ENCODE results near the gene DPP6.
"Not testable (repeated sequence)": the region's sequence is repeated elsewhere in the genome, so short reads cannot be mapped to it uniquely, and the experiment has no call there.

DNA sequence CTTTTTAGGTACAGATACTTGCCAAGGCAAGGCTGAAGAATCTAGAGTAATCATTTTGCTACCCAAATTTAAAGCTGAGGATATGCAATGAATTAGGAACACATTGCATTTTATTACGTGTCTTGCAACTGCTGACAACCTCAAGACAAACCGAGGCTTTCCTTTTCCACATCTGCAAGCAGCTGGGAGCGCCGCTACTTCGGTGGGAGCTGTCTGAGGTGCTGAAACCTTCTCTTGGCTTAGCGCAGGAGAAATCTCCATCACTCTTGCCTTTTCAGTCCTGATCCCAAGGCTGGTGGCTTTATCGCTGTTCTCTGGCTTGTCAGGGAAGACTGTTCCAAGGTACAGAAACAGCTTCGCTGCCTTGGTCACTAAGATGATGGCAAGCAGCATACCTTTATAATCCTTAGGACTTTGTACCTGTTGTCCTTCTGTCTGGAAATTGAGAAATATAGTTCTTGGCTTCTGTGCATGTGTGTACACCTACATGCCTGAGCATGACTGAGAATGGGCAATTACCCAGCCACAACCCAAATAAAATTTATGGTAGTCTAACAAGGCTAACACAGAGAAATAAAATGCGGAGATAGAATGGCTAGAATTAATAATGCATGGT lies 3.4 kb downstream of the DPP6 start:
- TF ChIP-seq, protein P1, sequence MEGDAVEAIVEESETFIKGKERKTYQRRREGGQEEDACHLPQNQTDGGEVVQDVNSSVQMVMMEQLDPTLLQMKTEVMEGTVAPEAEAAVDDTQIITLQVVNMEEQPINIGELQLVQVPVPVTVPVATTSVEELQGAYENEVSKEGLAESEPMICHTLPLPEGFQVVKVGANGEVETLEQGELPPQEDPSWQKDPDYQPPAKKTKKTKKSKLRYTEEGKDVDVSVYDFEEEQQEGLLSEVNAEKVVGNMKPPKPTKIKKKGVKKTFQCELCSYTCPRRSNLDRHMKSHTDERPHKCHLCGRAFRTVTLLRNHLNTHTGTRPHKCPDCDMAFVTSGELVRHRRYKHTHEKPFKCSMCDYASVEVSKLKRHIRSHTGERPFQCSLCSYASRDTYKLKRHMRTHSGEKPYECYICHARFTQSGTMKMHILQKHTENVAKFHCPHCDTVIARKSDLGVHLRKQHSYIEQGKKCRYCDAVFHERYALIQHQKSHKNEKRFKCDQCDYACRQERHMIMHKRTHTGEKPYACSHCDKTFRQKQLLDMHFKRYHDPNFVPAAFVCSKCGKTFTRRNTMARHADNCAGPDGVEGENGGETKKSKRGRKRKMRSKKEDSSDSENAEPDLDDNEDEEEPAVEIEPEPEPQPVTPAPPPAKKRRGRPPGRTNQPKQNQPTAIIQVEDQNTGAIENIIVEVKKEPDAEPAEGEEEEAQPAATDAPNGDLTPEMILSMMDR (IDR thresholded peaks at IDR 0.05; ENCODE audit: poor library complexity), result not testable (repeated sequence)
- not testable (repeated sequence) for TF ChIP-seq EZH2 (IDR thresholded peaks at IDR 0.05; ENCODE audit: borderline replicate concordance)
